ENCODE data around the gene ENPP3.

- no peak for TF ChIP-seq POLR2A (IDR thresholded peaks at IDR 0.05)
- no peak for TF ChIP-seq CTCF (IDR thresholded peaks at IDR 0.05 in 8 of 11, conservative IDR thresholded peaks at IDR 0.05 in 3 of 11)
- no peak for TF ChIP-seq POLR2AphosphoS5 (IDR thresholded peaks at IDR 0.05)
Observed at GRCh38 chr6:131741688-131742393, 104.7 kb downstream of the ENPP3 start.
